Mesothelial cell of epicardium (in vitro differentiated cells): ENCODE measurements around the gene C10orf90. TPM values are rescaled to one million over a fixed set of nuclear protein-coding genes. Genes with fewer than 3 reads are reported as not detected.

Experiments
- DNase-seq, 2 experiments: peaks; one replicate each; pipeline ENCODE4 v3.0.0; 2021; ENCODE audit warnings: low spot score in 2 of 2; ENCODE audit not compliant: unreplicated experiment in 2 of 2
- H3K27ac Mint-ChIP-seq: 2 replicates; pipeline ENCODE4 v1.8.0; 2021; ENCODE audit warnings: mixed read lengths
- H3K27me3 Mint-ChIP-seq: 2 replicates; pipeline ENCODE4 v1.8.0; 2021; ENCODE audit warnings: low read depth, mixed read lengths
- H3K36me3 Mint-ChIP-seq: 2 replicates; pipeline ENCODE4 v1.8.0; 2021; ENCODE audit warnings: mixed read lengths
- H3K4me1 Mint-ChIP-seq: 2 replicates; pipeline ENCODE4 v1.8.0; 2021; ENCODE audit warnings: mixed read lengths
- H3K4me3 Mint-ChIP-seq: 2 replicates; pipeline ENCODE4 v1.8.0; 2021; ENCODE audit warnings: mild to moderate bottlenecking, moderate library complexity, mixed read lengths
- H3K9me3 Mint-ChIP-seq: 2 replicates; pipeline ENCODE4 v1.8.0; 2021; ENCODE audit warnings: mixed read lengths
- CTCF ChIP-seq: fragments of 200-600 bp; sonication (generic); IDR thresholded peaks from one replicate; pipeline ENCODE4 v1.5.0; 2021; ENCODE audit warnings: antibody characterized with exemption; ENCODE audit not compliant: unreplicated experiment
- total RNA-seq: library from RNA; stranded (reverse); gene quantifications from 3 replicates; pipeline ENCODE4 v1.2.1, GENCODE V29; 2021

Gene C10orf90
- total RNA-seq, 1 donor from 2014 or later, result not detected

GRCh38 chr10:126480648-126481047, 189.8 kb downstream of the C10orf90 start:
- Mint-ChIP-seq H3K27ac (no peak overlapping the region), H3K27me3 (peaks cover 11% of the 10 kb centered on the region)
- no peak for TF ChIP-seq CTCF

GRCh38 chr10:126479280-126479895, 191.1 kb downstream of the C10orf90 start:
- no peak overlapping the region for H3K27ac Mint-ChIP-seq
- no peaks in the 10 kb centered on the region for H3K4me1 Mint-ChIP-seq
- TF ChIP-seq CTCF, result no peak
- DNase-seq, result no peak
- H3K36me3 Mint-ChIP-seq, result no peaks in the 10 kb centered on the region
- H3K4me3 Mint-ChIP-seq, result no peak overlapping the region
- peaks cover 11% of the 10 kb centered on the region for H3K27me3 Mint-ChIP-seq
- H3K9me3 Mint-ChIP-seq, result no peaks in the 10 kb centered on the region

More at GRCh38 chr10:126480648-126481047, 189.8 kb downstream of the C10orf90 start:
- no peaks in the 10 kb centered on the region for H3K4me1 Mint-ChIP-seq
- no peaks in the 10 kb centered on the region for H3K36me3 Mint-ChIP-seq
- H3K9me3 Mint-ChIP-seq, result peaks cover 4% of the 10 kb centered on the region
- DNase-seq, result no peak
- no peak overlapping the region for H3K4me3 Mint-ChIP-seq

- no peaks in the 10 kb centered on the region for H3K36me3 Mint-ChIP-seq
- no peak for DNase-seq
- H3K27ac Mint-ChIP-seq, result no peak overlapping the region
- no peak for TF ChIP-seq CTCF
- peaks cover 8% of the 10 kb centered on the region for H3K27me3 Mint-ChIP-seq
- H3K9me3 Mint-ChIP-seq, result no peaks in the 10 kb centered on the region
- no peak overlapping the region for H3K4me3 Mint-ChIP-seq
- no peaks in the 10 kb centered on the region for H3K4me1 Mint-ChIP-seq
These were observed 191.9 kb downstream of the C10orf90 start for GRCh38 chr10:126478546-126478945.

GRCh38 chr10:126476246-126476645, 194.2 kb downstream of the C10orf90 start:
- H3K27me3 Mint-ChIP-seq, result peaks cover 6% of the 10 kb centered on the region
- no peak for TF ChIP-seq CTCF
- H3K36me3 Mint-ChIP-seq, result no peaks in the 10 kb centered on the region
- no peak for DNase-seq
- H3K4me3 Mint-ChIP-seq, result no peak overlapping the region
- H3K9me3 Mint-ChIP-seq, result no peaks in the 10 kb centered on the region
- no peaks in the 10 kb centered on the region for H3K4me1 Mint-ChIP-seq
- H3K27ac Mint-ChIP-seq, result no peak overlapping the region

- Mint-ChIP-seq H3K27ac (no peak overlapping the region), H3K4me3 (no peak overlapping the region), H3K36me3 (no peaks in the 10 kb centered on the region), H3K27me3 (peaks cover 15% of the 10 kb centered on the region), H3K9me3 (no peaks in the 10 kb centered on the region), H3K4me1 (no peaks in the 10 kb centered on the region)
- no peak for DNase-seq
- no peak for TF ChIP-seq CTCF
These were observed 195.3 kb downstream of the C10orf90 start for GRCh38 chr10:126475074-126475691.
